Activated naive CD4-positive, alpha-beta T cell treated with anti-CD3 and anti-CD28 coated beads, Interleukin-2, amount 50 U/mL, for 24 hours (primary cell): ENCODE measurements around the gene BRINP2.

Source experiments
- H3K27ac Mint-ChIP-seq: one replicate; pipeline ENCODE4 v1.8.0; 2021; ENCODE audit warnings: mild to moderate bottlenecking, mixed read lengths
- H3K27me3 Mint-ChIP-seq: one replicate; pipeline ENCODE4 v1.8.0; 2021; ENCODE audit warnings: mixed read lengths
- H3K36me3 Mint-ChIP-seq: one replicate; pipeline ENCODE4 v1.8.0; 2021; ENCODE audit warnings: mixed read lengths
- H3K4me1 Mint-ChIP-seq: one replicate; pipeline ENCODE4 v1.8.0; 2021; ENCODE audit warnings: mixed read lengths
- H3K4me3 Mint-ChIP-seq: one replicate; pipeline ENCODE4 v1.8.0; 2021; ENCODE audit warnings: mild to moderate bottlenecking, mixed read lengths
- H3K9me3 Mint-ChIP-seq: one replicate; pipeline ENCODE4 v1.8.0; 2021; ENCODE audit warnings: mixed read lengths

Gene BRINP2

GRCh38 chr1:177186639-177187038 lies 15.9 kb downstream of the BRINP2 start:
- H3K9me3 Mint-ChIP-seq, result no peaks in the 10 kb centered on the region
- H3K4me3 Mint-ChIP-seq, result no peak overlapping the region
- H3K27me3 Mint-ChIP-seq, result peaks cover 6% of the 10 kb centered on the region
- no peak overlapping the region for H3K27ac Mint-ChIP-seq
- no peaks in the 10 kb centered on the region for H3K36me3 Mint-ChIP-seq
- H3K4me1 Mint-ChIP-seq, result peaks cover 7% of the 10 kb centered on the region

- H3K9me3 Mint-ChIP-seq, result peaks cover 7% of the 10 kb centered on the region
- no peaks in the 10 kb centered on the region for H3K27me3 Mint-ChIP-seq
- no peak overlapping the region for H3K27ac Mint-ChIP-seq
- no peaks in the 10 kb centered on the region for H3K36me3 Mint-ChIP-seq
- no peaks in the 10 kb centered on the region for H3K4me1 Mint-ChIP-seq
- H3K4me3 Mint-ChIP-seq, result no peak overlapping the region
These were observed 19.7 kb downstream of the BRINP2 start for GRCh38 chr1:177190308-177190970.

GRCh38 chr1:177198243-177198642 lies 27.5 kb downstream of the BRINP2 start:
- H3K27ac Mint-ChIP-seq, result no peak overlapping the region
- H3K36me3 Mint-ChIP-seq, result no peaks in the 10 kb centered on the region
- H3K27me3 Mint-ChIP-seq, result no peaks in the 10 kb centered on the region
- H3K9me3 Mint-ChIP-seq, result peaks cover 12% of the 10 kb centered on the region
- no peak overlapping the region for H3K4me3 Mint-ChIP-seq
- H3K4me1 Mint-ChIP-seq, result no peaks in the 10 kb centered on the region

GRCh38 chr1:177200290-177200689 lies 29.5 kb downstream of the BRINP2 start:
- no peak overlapping the region for H3K27ac Mint-ChIP-seq
- no peaks in the 10 kb centered on the region for H3K36me3 Mint-ChIP-seq
- peaks cover 14% of the 10 kb centered on the region for H3K9me3 Mint-ChIP-seq
- H3K4me1 Mint-ChIP-seq, result no peaks in the 10 kb centered on the region
- no peak overlapping the region for H3K4me3 Mint-ChIP-seq
- no peaks in the 10 kb centered on the region for H3K27me3 Mint-ChIP-seq

- Mint-ChIP-seq H3K27me3 (no peaks in the 10 kb centered on the region), H3K4me3 (no peak overlapping the region), H3K27ac (no peak overlapping the region), H3K9me3 (peaks cover 9% of the 10 kb centered on the region), H3K36me3 (no peaks in the 10 kb centered on the region), H3K4me1 (no peaks in the 10 kb centered on the region)
These were observed 36.1 kb downstream of the BRINP2 start for GRCh38 chr1:177206831-177207355.

GRCh38 chr1:177208920-177209319 lies 38.2 kb downstream of the BRINP2 start:
- H3K4me1 Mint-ChIP-seq, result no peaks in the 10 kb centered on the region
- H3K36me3 Mint-ChIP-seq, result no peaks in the 10 kb centered on the region
- peaks cover 5% of the 10 kb centered on the region for H3K9me3 Mint-ChIP-seq
- H3K4me3 Mint-ChIP-seq, result no peak overlapping the region
- no peak overlapping the region for H3K27ac Mint-ChIP-seq
- H3K27me3 Mint-ChIP-seq, result no peaks in the 10 kb centered on the region

GRCh38 chr1:177209357-177209756 lies 38.6 kb downstream of the BRINP2 start:
- no peak overlapping the region for H3K4me3 Mint-ChIP-seq

GRCh38 chr1:177210071-177210470 lies 39.3 kb downstream of the BRINP2 start:
- no peaks in the 10 kb centered on the region for H3K27me3 Mint-ChIP-seq
- H3K36me3 Mint-ChIP-seq, result no peaks in the 10 kb centered on the region
- no peaks in the 10 kb centered on the region for H3K9me3 Mint-ChIP-seq
- H3K27ac Mint-ChIP-seq, result no peak overlapping the region
- H3K4me3 Mint-ChIP-seq, result no peak overlapping the region
- no peaks in the 10 kb centered on the region for H3K4me1 Mint-ChIP-seq

More at GRCh38 chr1:177209357-177209756, 38.6 kb downstream of the BRINP2 start:
- Mint-ChIP-seq H3K27me3 (no peaks in the 10 kb centered on the region), H3K36me3 (no peaks in the 10 kb centered on the region), H3K9me3 (peaks cover under 1% of the 10 kb centered on the region), H3K4me1 (no peaks in the 10 kb centered on the region), H3K27ac (no peak overlapping the region)

GRCh38 chr1:177211231-177211630 lies 40.5 kb downstream of the BRINP2 start:
- no peaks in the 10 kb centered on the region for H3K4me1 Mint-ChIP-seq
- H3K4me3 Mint-ChIP-seq, result no peak overlapping the region
- H3K9me3 Mint-ChIP-seq, result peaks cover 3% of the 10 kb centered on the region

GRCh38 chr1:177216587-177217202 lies 45.9 kb downstream of the BRINP2 start:
- no peak overlapping the region for H3K4me3 Mint-ChIP-seq
- no peaks in the 10 kb centered on the region for H3K27me3 Mint-ChIP-seq
- no peaks in the 10 kb centered on the region for H3K36me3 Mint-ChIP-seq
- H3K4me1 Mint-ChIP-seq, result no peaks in the 10 kb centered on the region
- H3K9me3 Mint-ChIP-seq, result peaks cover 11% of the 10 kb centered on the region
- no peak overlapping the region for H3K27ac Mint-ChIP-seq

More at GRCh38 chr1:177211231-177211630, 40.5 kb downstream of the BRINP2 start:
- Mint-ChIP-seq H3K27ac (no peak overlapping the region), H3K36me3 (no peaks in the 10 kb centered on the region), H3K27me3 (no peaks in the 10 kb centered on the region)

GRCh38 chr1:177219554-177220458 lies 49.0 kb downstream of the BRINP2 start:
- H3K9me3 Mint-ChIP-seq, result peaks cover 11% of the 10 kb centered on the region
- H3K27me3 Mint-ChIP-seq, result no peaks in the 10 kb centered on the region
- no peaks in the 10 kb centered on the region for H3K4me1 Mint-ChIP-seq
- H3K27ac Mint-ChIP-seq, result no peak overlapping the region
- H3K36me3 Mint-ChIP-seq, result no peaks in the 10 kb centered on the region
- H3K4me3 Mint-ChIP-seq, result no peak overlapping the region

- no peaks in the 10 kb centered on the region for H3K36me3 Mint-ChIP-seq
- no peak overlapping the region for H3K27ac Mint-ChIP-seq
- H3K27me3 Mint-ChIP-seq, result no peaks in the 10 kb centered on the region
- no peaks in the 10 kb centered on the region for H3K9me3 Mint-ChIP-seq
- H3K4me3 Mint-ChIP-seq, result no peak overlapping the region
- H3K4me1 Mint-ChIP-seq, result no peaks in the 10 kb centered on the region
These were observed 52.6 kb downstream of the BRINP2 start for GRCh38 chr1:177223359-177223758.

- Mint-ChIP-seq H3K36me3 (no peaks in the 10 kb centered on the region), H3K4me3 (no peak overlapping the region), H3K9me3 (no peaks in the 10 kb centered on the region), H3K27me3 (no peaks in the 10 kb centered on the region), H3K27ac (no peak overlapping the region), H3K4me1 (no peaks in the 10 kb centered on the region)
These were observed 57.4 kb downstream of the BRINP2 start for GRCh38 chr1:177227978-177228692.

- Mint-ChIP-seq H3K36me3 (no peaks in the 10 kb centered on the region), H3K4me3 (no peak overlapping the region), H3K9me3 (no peaks in the 10 kb centered on the region), H3K4me1 (no peaks in the 10 kb centered on the region), H3K27ac (no peak overlapping the region), H3K27me3 (no peaks in the 10 kb centered on the region)
These were observed 57.9 kb downstream of the BRINP2 start for GRCh38 chr1:177228693-177229065.

GRCh38 chr1:177229781-177230180 lies 59.0 kb downstream of the BRINP2 start:
- Mint-ChIP-seq H3K27me3 (no peaks in the 10 kb centered on the region), H3K4me3 (no peak overlapping the region), H3K27ac (no peak overlapping the region), H3K4me1 (no peaks in the 10 kb centered on the region), H3K36me3 (no peaks in the 10 kb centered on the region), H3K9me3 (no peaks in the 10 kb centered on the region)
